ENCODE measurements around the gene CNGB1.
"Not testable (repeated sequence)": the region's sequence is repeated elsewhere in the genome, so short reads cannot be mapped to it uniquely, and the experiment has no call there.

CNGB1 gene

DNA sequence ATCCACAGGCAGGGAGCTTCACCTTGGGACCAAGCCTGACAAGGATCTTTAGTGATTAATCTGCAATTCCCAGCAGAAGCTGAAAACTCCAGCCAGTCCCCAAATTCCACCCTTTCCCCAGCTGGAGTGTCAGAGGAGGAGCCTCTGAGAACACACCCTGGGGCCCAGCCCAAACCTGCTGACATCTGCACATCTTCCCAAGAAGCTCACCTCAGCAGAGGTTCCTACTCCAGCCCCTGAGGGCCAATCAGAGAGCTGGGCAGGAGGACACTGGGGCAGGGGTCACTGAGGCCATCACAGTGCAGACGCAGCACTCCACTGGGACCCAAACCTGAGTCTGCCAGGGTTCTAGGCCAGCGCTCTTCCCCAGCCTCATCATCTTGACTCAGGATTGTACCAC, 44.9 kb downstream of the CNGB1 start:
- Mint-ChIP-seq H3K9me3 (no peaks in the 10 kb centered on the region), H3K4me1 (no peaks in the 10 kb centered on the region), H3K4me3 (no peak overlapping the region), H3K27ac (no peak overlapping the region), H3K27me3 (peaks cover 11 to 27% of the 10 kb centered on the region in 2 donors), H3K36me3 (no peaks in the 10 kb centered on the region)
- DNase-seq (no peak), ATAC-seq (replicated peaks) (no peak)

GRCh38 chr16:57925310-57925709, 45.6 kb downstream of the CNGB1 start:
- ATAC-seq (replicated peaks): no peak
- Mint-ChIP-seq H3K4me3 (no peak overlapping the region), H3K27me3 (peaks cover 11 to 27% of the 10 kb centered on the region in 2 donors), H3K9me3 (no peaks in the 10 kb centered on the region), H3K27ac (no peak overlapping the region), H3K36me3 (no peaks in the 10 kb centered on the region), H3K4me1 (no peaks in the 10 kb centered on the region)
- DNase-seq: no peak

DNA sequence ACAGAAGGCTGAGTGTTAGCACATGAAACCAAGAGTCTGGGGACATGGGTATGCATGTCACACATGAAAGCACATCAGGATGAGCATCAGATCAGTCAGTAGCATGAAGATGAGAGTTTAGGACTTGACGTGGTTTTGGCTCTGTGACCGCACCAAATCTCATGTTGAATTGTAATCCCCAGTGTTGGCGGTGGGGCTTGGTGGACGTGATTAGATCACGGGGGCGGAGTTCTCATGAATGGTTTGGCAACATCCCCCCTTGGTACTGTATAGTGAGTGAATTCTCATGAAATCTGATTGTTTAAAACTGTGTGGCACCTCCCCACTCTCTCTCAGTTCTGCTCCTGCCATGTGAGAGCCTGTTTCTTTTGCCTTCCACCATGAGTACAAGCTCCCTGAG, 46.4 kb downstream of the CNGB1 start:
- ATAC-seq (replicated peaks): no peak
- no peaks in the 10 kb centered on the region for H3K4me1 Mint-ChIP-seq
- peaks cover 11 to 25% of the 10 kb centered on the region in 2 donors for H3K27me3 Mint-ChIP-seq
- peaks cover 0 to 3% of the 10 kb centered on the region in 2 donors for H3K9me3 Mint-ChIP-seq
- no peak for DNase-seq
- no peak overlapping the region for H3K4me3 Mint-ChIP-seq
- H3K36me3 Mint-ChIP-seq: no peaks in the 10 kb centered on the region
- no peak overlapping the region for H3K27ac Mint-ChIP-seq

- no peak overlapping the region for H3K27ac Mint-ChIP-seq
- H3K9me3 Mint-ChIP-seq: peaks cover 0 to 3% of the 10 kb centered on the region in 2 donors
- DNase-seq (no peak), ATAC-seq (replicated peaks) (no peak)
- H3K27me3 Mint-ChIP-seq: peaks cover 10 to 19% of the 10 kb centered on the region in 2 donors
- no peak overlapping the region for H3K4me3 Mint-ChIP-seq
- H3K4me1 Mint-ChIP-seq: no peaks in the 10 kb centered on the region
- H3K36me3 Mint-ChIP-seq: no peaks in the 10 kb centered on the region
These were observed 47.1 kb downstream of the CNGB1 start for GRCh38 chr16:57923841-57924240.

DNA sequence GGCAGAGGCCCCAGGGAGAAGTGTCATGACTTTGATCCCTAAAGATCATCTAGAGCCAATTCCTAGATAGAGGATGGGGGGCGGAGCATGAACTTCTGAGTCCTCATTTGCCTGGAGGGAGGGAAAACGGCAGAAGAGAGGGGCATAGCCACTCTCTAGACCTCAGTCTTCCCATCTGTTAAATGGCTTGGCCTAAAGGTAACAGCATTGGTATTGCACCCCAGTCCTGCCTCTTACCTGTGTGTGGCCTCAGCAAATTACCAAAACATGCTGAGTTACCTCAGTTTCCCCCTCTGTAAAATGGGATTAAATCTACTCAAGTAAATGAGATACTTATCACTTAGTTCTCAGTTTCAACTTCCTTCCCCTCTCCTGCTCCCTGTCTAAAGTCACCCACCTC, 47.5 kb downstream of the CNGB1 start:
- no peak for DNase-seq
- H3K36me3 Mint-ChIP-seq: no peaks in the 10 kb centered on the region
- peaks cover 12 to 19% of the 10 kb centered on the region in 2 donors for H3K27me3 Mint-ChIP-seq
- no peak overlapping the region for H3K4me3 Mint-ChIP-seq
- no peak overlapping the region for H3K27ac Mint-ChIP-seq
- peaks cover 0 to 3% of the 10 kb centered on the region in 2 donors for H3K9me3 Mint-ChIP-seq
- H3K4me1 Mint-ChIP-seq: no peaks in the 10 kb centered on the region
- no peak for ATAC-seq (replicated peaks)

GRCh38 chr16:57920880-57921229, 50.1 kb downstream of the CNGB1 start:
- no peak overlapping the region for H3K4me3 Mint-ChIP-seq
- peaks cover 0 to 3% of the 10 kb centered on the region in 2 donors for H3K9me3 Mint-ChIP-seq
- no peak for ATAC-seq (replicated peaks)
- H3K27me3 Mint-ChIP-seq: peaks cover 7 to 12% of the 10 kb centered on the region in 2 donors
- no peak for DNase-seq
- H3K36me3 Mint-ChIP-seq: no peaks in the 10 kb centered on the region
- H3K4me1 Mint-ChIP-seq: no peaks in the 10 kb centered on the region
- H3K27ac Mint-ChIP-seq: no peak overlapping the region

GRCh38 chr16:57920215-57920879, 50.6 kb downstream of the CNGB1 start:
- Mint-ChIP-seq H3K27me3 (peaks cover 7 to 12% of the 10 kb centered on the region in 2 donors), H3K36me3 (no peaks in the 10 kb centered on the region), H3K4me3 (no peak overlapping the region), H3K9me3 (peaks cover 0 to 3% of the 10 kb centered on the region in 2 donors), H3K27ac (no peak overlapping the region), H3K4me1 (no peaks in the 10 kb centered on the region)
- ATAC-seq (replicated peaks) (no peak), DNase-seq (no peak)

GRCh38 chr16:57918994-57919393, 51.9 kb downstream of the CNGB1 start:
- Mint-ChIP-seq H3K9me3 (peaks cover 0 to 3% of the 10 kb centered on the region in 2 donors), H3K4me3 (no peak overlapping the region), H3K27me3 (peaks cover 17 to 20% of the 10 kb centered on the region in 2 donors), H3K36me3 (no peaks in the 10 kb centered on the region), H3K4me1 (peaks cover 0 to 3% of the 10 kb centered on the region in 2 donors), H3K27ac (no peak overlapping the region)
- ATAC-seq (replicated peaks): no peak
- no peak for DNase-seq

DNA sequence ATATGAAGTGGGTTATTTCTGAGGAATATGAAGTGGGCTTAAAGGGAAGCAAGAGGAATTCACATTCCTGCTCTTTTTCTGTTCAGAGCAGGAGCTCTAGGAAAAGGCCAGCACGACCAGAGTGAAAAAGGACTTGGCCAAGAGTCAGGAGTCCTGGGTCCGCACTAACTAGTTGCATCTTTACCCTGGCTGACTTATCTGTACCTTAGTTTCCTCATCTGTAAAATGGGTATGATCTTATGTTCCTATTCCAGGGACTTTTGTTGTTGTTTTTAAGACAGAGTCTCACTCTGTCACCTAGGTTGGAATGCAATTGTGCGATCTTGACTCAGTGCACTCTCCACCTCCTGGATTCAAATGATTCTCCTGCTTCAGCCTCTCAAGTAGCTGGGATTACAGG, 52.5 kb downstream of the CNGB1 start:
- Mint-ChIP-seq H3K27me3 (peaks cover 16 to 17% of the 10 kb centered on the region in 2 donors), H3K4me1 (peaks cover 0 to 3% of the 10 kb centered on the region in 2 donors), H3K36me3 (no peaks in the 10 kb centered on the region), H3K9me3 (peaks cover 0 to 3% of the 10 kb centered on the region in 2 donors), H3K4me3 (no peak overlapping the region), H3K27ac (no peak overlapping the region)
- ATAC-seq (replicated peaks) (no peak), DNase-seq (no peak)

DNA sequence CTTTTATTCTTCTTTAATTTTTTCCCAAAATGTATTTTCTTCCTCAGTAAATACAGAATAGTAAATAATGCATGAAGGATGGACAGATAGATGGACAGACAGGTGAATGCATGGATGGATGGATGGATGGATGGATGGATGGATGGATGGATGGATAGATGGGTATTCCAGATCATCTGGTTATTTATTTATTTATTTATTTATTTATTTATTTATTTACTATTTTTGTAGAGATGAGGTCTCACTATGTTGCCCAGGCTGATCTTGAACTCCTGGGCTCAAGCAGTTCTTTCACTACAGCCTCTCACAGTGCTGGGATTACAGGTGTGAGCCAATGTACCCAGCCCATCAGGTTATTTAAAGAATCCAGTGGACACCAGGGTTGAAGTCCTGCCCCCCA, 53.0 kb downstream of the CNGB1 start:
- not testable (repeated sequence) for H3K27ac Mint-ChIP-seq

DNA sequence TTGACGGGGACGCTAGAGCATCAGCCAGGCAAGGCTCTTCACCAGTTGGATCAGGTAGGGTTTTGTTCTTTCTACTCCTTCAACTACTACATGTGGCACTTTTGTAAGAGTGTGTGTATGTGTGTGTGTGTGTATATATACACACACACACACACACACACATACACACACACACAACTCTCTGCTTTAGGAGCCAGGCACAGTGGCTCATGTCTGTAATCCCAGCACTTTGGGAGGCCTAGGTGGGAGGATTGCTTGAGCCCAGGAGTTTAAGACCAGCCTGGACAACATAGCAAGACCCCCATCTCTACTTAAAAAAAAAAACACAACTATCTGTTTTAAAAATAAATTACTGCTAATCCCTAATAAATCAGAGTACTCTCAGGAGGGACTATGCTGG, 53.4 kb downstream of the CNGB1 start:
- H3K9me3 Mint-ChIP-seq; H3K36me3 Mint-ChIP-seq; ATAC-seq (replicated peaks); H3K4me1 Mint-ChIP-seq; DNase-seq; H3K27ac Mint-ChIP-seq; H3K4me3 Mint-ChIP-seq: not testable (repeated sequence)
- peaks cover 19 to 21% of the 10 kb centered on the region in 2 donors for H3K27me3 Mint-ChIP-seq

More for the DNA sequence above, 53.0 kb downstream of the CNGB1 start:
- H3K4me1 Mint-ChIP-seq; H3K9me3 Mint-ChIP-seq; H3K36me3 Mint-ChIP-seq; H3K4me3 Mint-ChIP-seq; ATAC-seq (replicated peaks); DNase-seq: not testable (repeated sequence)
- peaks cover 15 to 17% of the 10 kb centered on the region in 2 donors for H3K27me3 Mint-ChIP-seq

- H3K4me3 Mint-ChIP-seq: no peak overlapping the region
- no peak for DNase-seq
- no peaks in the 10 kb centered on the region for H3K36me3 Mint-ChIP-seq
- H3K9me3 Mint-ChIP-seq: peaks cover 0 to 3% of the 10 kb centered on the region in 2 donors
- H3K27ac Mint-ChIP-seq: no peak overlapping the region
- H3K27me3 Mint-ChIP-seq: peaks cover 23 to 26% of the 10 kb centered on the region in 2 donors
- H3K4me1 Mint-ChIP-seq: peaks cover 0 to 3% of the 10 kb centered on the region in 2 donors
- no peak for ATAC-seq (replicated peaks)
These were observed 54.0 kb downstream of the CNGB1 start for GRCh38 chr16:57916735-57917438.

- no peak overlapping the region for H3K27ac Mint-ChIP-seq
- no peak for DNase-seq
- no peaks in the 10 kb centered on the region for H3K36me3 Mint-ChIP-seq
- H3K27me3 Mint-ChIP-seq: peaks cover 29 to 30% of the 10 kb centered on the region in 2 donors
- no peak overlapping the region for H3K4me3 Mint-ChIP-seq
- H3K9me3 Mint-ChIP-seq: peaks cover 0 to 3% of the 10 kb centered on the region in 2 donors
- no peak for ATAC-seq (replicated peaks)
- peaks cover 0 to 3% of the 10 kb centered on the region in 2 donors for H3K4me1 Mint-ChIP-seq
These were observed 55.0 kb downstream of the CNGB1 start for GRCh38 chr16:57915811-57916488.

GRCh38 chr16:57915267-57915666, 55.7 kb downstream of the CNGB1 start:
- peaks cover 29 to 34% of the 10 kb centered on the region in 2 donors for H3K27me3 Mint-ChIP-seq
- H3K36me3 Mint-ChIP-seq: no peaks in the 10 kb centered on the region
- no peak for ATAC-seq (replicated peaks)
- DNase-seq: no peak
- peaks cover 0 to 3% of the 10 kb centered on the region in 2 donors for H3K9me3 Mint-ChIP-seq
- no peak overlapping the region for H3K27ac Mint-ChIP-seq
- peaks cover 0 to 3% of the 10 kb centered on the region in 2 donors for H3K4me1 Mint-ChIP-seq
- no peak overlapping the region for H3K4me3 Mint-ChIP-seq

Data from stimulated activated naive B cell treated with anti-CD40 and anti-IgM and Interleukin-4, amounts not matched to agents 10 μg/mL and 1 μg/mL and 100 μg/mL, for 72 hours (primary cell).